Smooth muscle cell (in vitro differentiated cells): ENCODE results near the gene CACHD1. TPM values are rescaled to one million over a fixed set of nuclear protein-coding genes. Genes with fewer than 3 reads are reported as not detected.

Experiments used
- microRNA-seq: library from miRNA; unstranded; fragments of <30 nt; microRNA quantifications from one replicate; pipeline ENCODE4, GENCODE V29; 2016; ENCODE audit warnings: borderline number of aligned reads
- polyA plus RNA-seq: library from polyadenylated mRNA; unstranded; fragments of >200 nt; fragmentation: Nextera tagmentation; extraction: Ambion mirVana; gene quantifications from 2 replicates; pipeline ENCODE4 v1.2.1, GENCODE V29; 2016
- small RNA-seq: library from RNA; depleted of rRNA; stranded (forward); fragments of <200 nt; gene quantifications from one replicate; pipeline ENCODE3, GENCODE V24; 2014
- total RNA-seq: library from RNA; depleted of rRNA; stranded (reverse); fragments of >200 nt; gene quantifications from 2 replicates; pipeline ENCODE4 v1.2.3, GENCODE V29; 2014

Gene CACHD1
- total and polyA plus RNA-seq, 2 experiments from 2014 or later = 12.9 to 20.8 TPM

Small RNA genes within 50 kb of the gene (microRNA-seq; reads per million reads assigned to microRNA genes)
- not detected for gene MIR4794

Small RNA genes within 50 kb of the gene (small RNA-seq; reads per million reads assigned to genes)
- not detected for gene MIR4794
